GM12865 (cell line): ENCODE data around the gene CCL26.
"Not testable (repeated sequence)": the region's sequence is repeated elsewhere in the genome, so short reads cannot be mapped to it uniquely, and the experiment has no call there.

Source experiments
- DNase-seq: peaks from one replicate; pipeline ENCODE4 v3.0.0; 2010; ENCODE audit warnings: low read depth
- H3K4me3 ChIP-seq: 2 replicates; pipeline ENCODE4 v1.5.1; 2011; ENCODE audit warnings: mild to moderate bottlenecking, low read depth, low read length, control low read depth
- CTCF ChIP-seq: IDR thresholded peaks from 2 replicates; pipeline ENCODE4 v1.5.1; 2011; ENCODE audit warnings: low read length, control low read depth, low read depth, inconsistent platforms; ENCODE audit not compliant: insufficient read depth; ENCODE audit errors: missing control alignments

Gene CCL26

GRCh38 chr7:75735581-75736350 lies 36.2 kb downstream of the CCL26 start:
- H3K4me3 ChIP-seq = no peak overlapping the region
- TF ChIP-seq CTCF = no peak
- DNase-seq = no peak

- DNase-seq = no peak
- no peak for TF ChIP-seq CTCF
- H3K4me3 ChIP-seq = no peak overlapping the region
These were observed 37.2 kb downstream of the CCL26 start for GRCh38 chr7:75734586-75735458.

GRCh38 chr7:75732764-75733630 lies 39.0 kb downstream of the CCL26 start:
- TF ChIP-seq CTCF = no peak
- DNase-seq = no peak
- H3K4me3 ChIP-seq = no peak overlapping the region

GRCh38 chr7:75732016-75732521 lies 39.9 kb downstream of the CCL26 start:
- TF ChIP-seq CTCF = no peak
- DNase-seq = no peak
- no peak overlapping the region for H3K4me3 ChIP-seq

GRCh38 chr7:75729851-75730274 lies 42.1 kb downstream of the CCL26 start:
- no peak for TF ChIP-seq CTCF
- H3K4me3 ChIP-seq = no peak overlapping the region
- DNase-seq = no peak

- peak; percentile 55 for DNase-seq
- H3K4me3 ChIP-seq = no peak overlapping the region
- TF ChIP-seq CTCF = no peak
These were observed 44.0 kb downstream of the CCL26 start for GRCh38 chr7:75727881-75728593.

- not testable (repeated sequence) for H3K4me3 ChIP-seq, DNase-seq
These were observed 44.7 kb downstream of the CCL26 start for GRCh38 chr7:75727351-75727750.
